ENCODE measurements around the gene UNC13B. TPM values are rescaled to one million over a fixed set of nuclear protein-coding genes. Genes with fewer than 3 reads are reported as not detected.
A peak's percentile ranks its signal among the peaks of the same experiment; 100 is the strongest.

Gene UNC13B
- total and polyA plus RNA-seq, 2 of the 13 experiments (the other 11 are each of a cell fraction or from before 2014, with no cell fraction given), result 14.0 to 18.3 TPM

- TF ChIP-seq, protein P1, sequence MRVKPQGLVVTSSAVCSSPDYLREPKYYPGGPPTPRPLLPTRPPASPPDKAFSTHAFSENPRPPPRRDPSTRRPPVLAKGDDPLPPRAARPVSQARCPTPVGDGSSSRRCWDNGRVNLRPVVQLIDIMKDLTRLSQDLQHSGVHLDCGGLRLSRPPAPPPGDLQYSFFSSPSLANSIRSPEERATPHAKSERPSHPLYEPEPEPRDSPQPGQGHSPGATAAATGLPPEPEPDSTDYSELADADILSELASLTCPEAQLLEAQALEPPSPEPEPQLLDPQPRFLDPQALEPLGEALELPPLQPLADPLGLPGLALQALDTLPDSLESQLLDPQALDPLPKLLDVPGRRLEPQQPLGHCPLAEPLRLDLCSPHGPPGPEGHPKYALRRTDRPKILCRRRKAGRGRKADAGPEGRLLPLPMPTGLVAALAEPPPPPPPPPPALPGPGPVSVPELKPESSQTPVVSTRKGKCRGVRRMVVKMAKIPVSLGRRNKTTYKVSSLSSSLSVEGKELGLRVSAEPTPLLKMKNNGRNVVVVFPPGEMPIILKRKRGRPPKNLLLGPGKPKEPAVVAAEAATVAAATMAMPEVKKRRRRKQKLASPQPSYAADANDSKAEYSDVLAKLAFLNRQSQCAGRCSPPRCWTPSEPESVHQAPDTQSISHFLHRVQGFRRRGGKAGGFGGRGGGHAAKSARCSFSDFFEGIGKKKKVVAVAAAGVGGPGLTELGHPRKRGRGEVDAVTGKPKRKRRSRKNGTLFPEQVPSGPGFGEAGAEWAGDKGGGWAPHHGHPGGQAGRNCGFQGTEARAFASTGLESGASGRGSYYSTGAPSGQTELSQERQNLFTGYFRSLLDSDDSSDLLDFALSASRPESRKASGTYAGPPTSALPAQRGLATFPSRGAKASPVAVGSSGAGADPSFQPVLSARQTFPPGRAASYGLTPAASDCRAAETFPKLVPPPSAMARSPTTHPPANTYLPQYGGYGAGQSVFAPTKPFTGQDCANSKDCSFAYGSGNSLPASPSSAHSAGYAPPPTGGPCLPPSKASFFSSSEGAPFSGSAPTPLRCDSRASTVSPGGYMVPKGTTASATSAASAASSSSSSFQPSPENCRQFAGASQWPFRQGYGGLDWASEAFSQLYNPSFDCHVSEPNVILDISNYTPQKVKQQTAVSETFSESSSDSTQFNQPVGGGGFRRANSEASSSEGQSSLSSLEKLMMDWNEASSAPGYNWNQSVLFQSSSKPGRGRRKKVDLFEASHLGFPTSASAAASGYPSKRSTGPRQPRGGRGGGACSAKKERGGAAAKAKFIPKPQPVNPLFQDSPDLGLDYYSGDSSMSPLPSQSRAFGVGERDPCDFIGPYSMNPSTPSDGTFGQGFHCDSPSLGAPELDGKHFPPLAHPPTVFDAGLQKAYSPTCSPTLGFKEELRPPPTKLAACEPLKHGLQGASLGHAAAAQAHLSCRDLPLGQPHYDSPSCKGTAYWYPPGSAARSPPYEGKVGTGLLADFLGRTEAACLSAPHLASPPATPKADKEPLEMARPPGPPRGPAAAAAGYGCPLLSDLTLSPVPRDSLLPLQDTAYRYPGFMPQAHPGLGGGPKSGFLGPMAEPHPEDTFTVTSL (CRISPR knock-in tag; IDR thresholded peaks at IDR 0.05; ENCODE audit: borderline replicate concordance), result peak; percentile 75; the same call in 1 of the 2 replicates
- TF ChIP-seq CEBPG (CRISPR knock-in tag; IDR thresholded peaks at IDR 0.05) (peak; percentile 24; the same call in 1 of the 2 replicates), HDAC2 (CRISPR knock-in tag; IDR thresholded peaks at IDR 0.05) (peak; percentile 62; the same call in 1 of the 2 replicates), ZMYM4 (CRISPR knock-in tag; IDR thresholded peaks at IDR 0.05) (peak; percentile 62; the same call in 1 of the 2 replicates), ZNF564 (CRISPR knock-in tag; IDR thresholded peaks at IDR 0.05) (no peak), PPARG (CRISPR knock-in tag; conservative IDR thresholded peaks at IDR 0.05) (0 out of 2 replicates have a peak, but pooled peaks have one; percentile 17), ZNF644 (CRISPR knock-in tag; IDR thresholded peaks at IDR 0.05; ENCODE audit: low read depth) (0 out of 2 replicates have a peak, but pooled peaks have one; percentile 32), YY1 (IDR thresholded peaks at IDR 0.05; ENCODE audit: insufficient read depth, insufficient replicate concordance, low read depth, low read length) (no peak), EHMT2 (IDR thresholded peaks at IDR 0.05; ENCODE audit: borderline replicate concordance, low read depth, low read length) (no peak), THAP11 (CRISPR knock-in tag; IDR thresholded peaks at IDR 0.05) (peak; percentile 38; the same call in 1 of the 2 replicates), ZNF614 (CRISPR knock-in tag; IDR thresholded peaks at IDR 0.05; ENCODE audit: borderline replicate concordance) (0 out of 2 replicates have a peak, but pooled peaks have one; percentile 38), HCFC1 (IDR thresholded peaks at IDR 0.05; ENCODE audit: low read depth, low read length) (no peak), ZNF512B (CRISPR knock-in tag; IDR thresholded peaks at IDR 0.05; ENCODE audit: borderline replicate concordance) (no peak), PRDM10 (CRISPR knock-in tag; IDR thresholded peaks at IDR 0.05; ENCODE audit: low read depth) (0 out of 2 replicates have a peak, but pooled peaks have one; percentile 27), ZNF773 (CRISPR knock-in tag; IDR thresholded peaks at IDR 0.05; ENCODE audit: borderline replicate concordance) (no peak), NFE2L2 (IDR thresholded peaks at IDR 0.05; ENCODE audit: low read length) (no peak), RXRB (CRISPR knock-in tag; IDR thresholded peaks at IDR 0.05; ENCODE audit: borderline replicate concordance) (peak; percentile 33; the same call in 1 of the 2 replicates)
Measured at GRCh38 chr9:35257986-35258659, 96.3 kb downstream of the UNC13B start (continued).
